ENCODE measurements around the gene USP9Y. TPM values are rescaled to one million over a fixed set of nuclear protein-coding genes. Genes with fewer than 3 reads are reported as not detected.

Gene USP9Y
- polyA plus RNA-seq, 1 donor from 2014 or later, result 164 TPM

- Histone ChIP-seq H3K36me3 (ENCODE audit: insufficient read depth, low read length) (no peaks in the 10 kb centered on the region), H3K27ac (ENCODE audit: low read length) (no peak overlapping the region), H3K9me2 (ENCODE audit: insufficient read depth, low read length) (no peaks in the 10 kb centered on the region), H3K4me2 (ENCODE audit: low read length) (no peak overlapping the region), H3K9me3 (ENCODE audit: low read length) (no peaks in the 10 kb centered on the region), H2AFZ (ENCODE audit: low read depth, low read length) (no peak overlapping the region), H4K20me1 (ENCODE audit: insufficient read depth) (no peaks in the 10 kb centered on the region), H3K27me3 (ENCODE audit: insufficient read depth, low read depth, low read length) (no peaks in the 10 kb centered on the region), H3K79me2 (replicated peaks; ENCODE audit: insufficient read depth, low read length) (no peaks in the 10 kb centered on the region), H3F3A (ENCODE audit: insufficient read depth, low read length, poor library complexity, severe bottlenecking) (no peaks in the 10 kb centered on the region), H3K4me3 (ENCODE audit: low read length) (no peak overlapping the region), H3K9ac (ENCODE audit: low read length) (no peak overlapping the region)
- TF ChIP-seq CTCF (IDR thresholded peaks at IDR 0.05; ENCODE audit: poor library complexity, severe bottlenecking), result no peak
- no peak for TF ChIP-seq POLR2AphosphoS5 (IDR thresholded peaks at IDR 0.05)
- no peak for TF ChIP-seq EP300 (conservative IDR thresholded peaks at IDR 0.05; ENCODE audit: poor library complexity, severe bottlenecking)
- TF ChIP-seq MXI1 (conservative IDR thresholded peaks at IDR 0.05; ENCODE audit: poor library complexity, severe bottlenecking), result no peak
- no peak for TF ChIP-seq TAF1 (IDR thresholded peaks at IDR 0.05; ENCODE audit: low read depth)
- no peak for TF ChIP-seq EZH2 (IDR thresholded peaks at IDR 0.05; ENCODE audit: borderline replicate concordance, insufficient read depth, low read length, poor library complexity, severe bottlenecking)
- no peak for TF ChIP-seq REST (IDR thresholded peaks at IDR 0.05; ENCODE audit: borderline replicate concordance)
- TF ChIP-seq SMC3 (conservative IDR thresholded peaks at IDR 0.05; ENCODE audit: poor library complexity), result no peak
- TF ChIP-seq RAD21 (conservative IDR thresholded peaks at IDR 0.05), result no peak
Measured at GRCh38 chrY:12855791-12856275, 154.8 kb downstream of the USP9Y start.

- Histone ChIP-seq H3F3A (ENCODE audit: insufficient read depth, low read length, poor library complexity, severe bottlenecking) (no peaks in the 10 kb centered on the region), H3K9me2 (ENCODE audit: insufficient read depth, low read length) (no peaks in the 10 kb centered on the region), H4K20me1 (ENCODE audit: insufficient read depth) (no peaks in the 10 kb centered on the region), H3K4me3 (ENCODE audit: low read length) (no peak overlapping the region), H3K79me2 (replicated peaks; ENCODE audit: insufficient read depth, low read length) (no peaks in the 10 kb centered on the region), H3K27me3 (ENCODE audit: insufficient read depth, low read depth, low read length) (no peaks in the 10 kb centered on the region), H2AFZ (ENCODE audit: low read depth, low read length) (no peak overlapping the region), H3K36me3 (ENCODE audit: insufficient read depth, low read length) (no peaks in the 10 kb centered on the region), H3K4me2 (ENCODE audit: low read length) (no peak overlapping the region), H3K9me3 (ENCODE audit: low read length) (no peaks in the 10 kb centered on the region), H3K27ac (ENCODE audit: low read length) (no peak overlapping the region), H3K9ac (ENCODE audit: low read length) (no peak overlapping the region)
- no peak for TF ChIP-seq CTCF (IDR thresholded peaks at IDR 0.05; ENCODE audit: poor library complexity, severe bottlenecking)
- no peak for TF ChIP-seq EZH2 (IDR thresholded peaks at IDR 0.05; ENCODE audit: borderline replicate concordance, insufficient read depth, low read length, poor library complexity, severe bottlenecking)
- TF ChIP-seq TAF1 (IDR thresholded peaks at IDR 0.05; ENCODE audit: low read depth), result no peak
- TF ChIP-seq RAD21 (conservative IDR thresholded peaks at IDR 0.05), result no peak
- no peak for TF ChIP-seq EP300 (conservative IDR thresholded peaks at IDR 0.05; ENCODE audit: poor library complexity, severe bottlenecking)
- TF ChIP-seq POLR2AphosphoS5 (IDR thresholded peaks at IDR 0.05), result no peak
- TF ChIP-seq MXI1 (conservative IDR thresholded peaks at IDR 0.05; ENCODE audit: poor library complexity, severe bottlenecking), result no peak
- TF ChIP-seq SMC3 (conservative IDR thresholded peaks at IDR 0.05; ENCODE audit: poor library complexity), result no peak
- no peak for TF ChIP-seq REST (IDR thresholded peaks at IDR 0.05; ENCODE audit: borderline replicate concordance)
Measured at GRCh38 chrY:12867960-12868359, 166.9 kb downstream of the USP9Y start.
